Common myeloid progenitor, CD34-positive (primary cell): Measurements from ENCODE around the gene CNPY1.

ENCODE experiments used
- CTCF ChIA-PET: fragments of 350-600 bp; sonication (Branson Sonifier 250); formaldehyde crosslinking; loops from one replicate; lab custom pipeline; 2021; ENCODE audit warnings: antibody characterized with exemption; lab: Charles Lee
- POLR2A ChIA-PET: fragments of 350-600 bp; sonication (Branson Sonifier 250); formaldehyde crosslinking; loops from one replicate; lab custom pipeline; 2021; ENCODE audit warnings: antibody characterized with exemption; lab: Charles Lee
- DNase-seq, 3 donors: peaks; one replicate each; pipeline versions ENCODE4 v3.0.0 to v3.0.0-alpha.2; 2013
- H3K27ac ChIP-seq, 2 experiments: 1 replicate in 1 of 2; 2 replicates in 1 of 2; pipeline ENCODE4 v1.7.0; 2013; ENCODE audit warnings: inconsistent platforms in 2 of 2, low read length in 2 of 2, mild to moderate bottlenecking in 2 of 2, low read depth in 1 of 2, moderate library complexity in 1 of 2; ENCODE audit not compliant: severe bottlenecking in 2 of 2, insufficient read depth in 1 of 2, poor library complexity in 1 of 2
- H3K27me3 ChIP-seq, 5 experiments: replicated peaks in 2 of 5; 1 replicate in 3 of 5; 2 replicates in 2 of 5; pipeline versions ENCODE4 v1.6.1 to v1.7.0; 2013; ENCODE audit warnings: low read length in 4 of 5, mild to moderate bottlenecking in 2 of 5, moderate library complexity in 2 of 5, inconsistent platforms in 1 of 5; ENCODE audit not compliant: insufficient read depth in 5 of 5, control insufficient read depth in 4 of 5
- H3K36me3 ChIP-seq, 4 experiments: 1 replicate in 2 of 4; 2 replicates in 2 of 4; pipeline versions ENCODE4 v1.6.1 to v1.7.0; 2013; ENCODE audit warnings: low read length in 3 of 4, control low read depth in 1 of 4, mild to moderate bottlenecking in 1 of 4; ENCODE audit not compliant: control insufficient read depth in 4 of 4, insufficient read depth in 4 of 4
- H3K4me1 ChIP-seq, 4 experiments: 1 replicate in 3 of 4; 2 replicates in 1 of 4; pipeline versions ENCODE4 v1.6.1 to v1.7.1; 2013; ENCODE audit warnings: low read length in 3 of 4, mild to moderate bottlenecking in 3 of 4, control low read depth in 1 of 4, inconsistent platforms in 1 of 4, moderate library complexity in 1 of 4; ENCODE audit not compliant: control insufficient read depth in 4 of 4, insufficient read depth in 4 of 4; ENCODE audit errors: control extremely low read depth in 1 of 4
- H3K4me3 ChIP-seq, 7 experiments: 1 replicate in 4 of 7; 2 replicates in 3 of 7; pipeline versions ENCODE4 v1.5.1 to v1.7.0; 2013; ENCODE audit warnings: mild to moderate bottlenecking in 7 of 7, low read length in 6 of 7, moderate library complexity in 6 of 7, inconsistent platforms in 2 of 7, low read depth in 2 of 7, control low read depth in 1 of 7; ENCODE audit not compliant: insufficient read depth in 4 of 7, control insufficient read depth in 1 of 7; ENCODE audit errors: extremely low read depth in 1 of 7
- H3K9me3 ChIP-seq, 5 experiments: 1 replicate in 4 of 5; 2 replicates in 1 of 5; pipeline versions ENCODE4 v1.6.1 to v1.7.1; 2013; ENCODE audit warnings: low read length in 4 of 5, mild to moderate bottlenecking in 2 of 5, inconsistent platforms in 1 of 5, low read depth in 1 of 5, moderate library complexity in 1 of 5; ENCODE audit not compliant: control insufficient read depth in 4 of 5, insufficient read depth in 2 of 5; ENCODE audit errors: control extremely low read depth in 1 of 5
- WGBS: methylation state at CpG from one replicate; pipeline ENCODE4 v1.1.5; 2013; ENCODE audit not compliant: insufficient coverage; 5-methylcytosine and 5-hydroxymethylcytosine counted together

The CNPY1 gene

GRCh38 chr7:155560196-155560885 is 14.0 kb upstream of the CNPY1 start:
- Histone ChIP-seq H3K4me1 (no peaks in the 10 kb centered on the region), H3K27me3 (peaks cover 0 to 15% (median 4%) of the 10 kb centered on the region in 5 experiments), H3K36me3 (no peaks in the 10 kb centered on the region), H3K27ac (no peak overlapping the region), H3K9me3 (no peaks in the 10 kb centered on the region), H3K4me3 (no peak overlapping the region)
- CTCF ChIA-PET, result no interaction called here
- POLR2A ChIA-PET, result no interaction called here
- 84% methylated on average over 11 of the region's 21 CpGs for WGBS
- no peak for DNase-seq

DNA sequence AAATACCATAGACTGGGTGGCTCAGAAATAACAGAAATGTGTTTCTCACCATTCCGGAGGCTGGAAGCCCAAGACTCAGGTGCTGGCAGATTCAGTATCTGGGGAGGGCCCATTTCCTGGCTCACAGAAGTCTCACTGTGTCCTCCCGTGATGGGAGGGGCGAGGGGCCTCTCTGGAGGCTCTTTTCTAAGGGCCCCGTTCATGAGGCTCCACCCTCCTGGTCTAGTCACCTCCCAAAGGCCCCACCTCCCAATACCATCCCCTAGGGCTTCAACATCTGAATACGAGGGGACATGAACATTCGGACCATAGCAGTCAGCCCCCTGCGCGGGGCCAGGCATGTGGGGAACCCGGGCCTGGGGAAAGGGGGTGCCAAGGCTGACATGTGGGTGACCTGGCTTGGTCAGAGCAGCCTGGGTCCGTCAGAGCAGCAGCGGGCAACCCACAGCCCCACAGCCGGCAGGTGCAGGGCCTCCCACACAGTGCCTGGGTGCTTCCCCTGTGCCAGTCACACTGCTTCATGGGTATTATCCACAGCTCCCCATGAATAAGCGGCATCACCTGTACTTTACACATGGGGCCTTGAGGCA is 13.3 kb upstream of the CNPY1 start:
- POLR2A ChIA-PET, result no interaction called here
- no peaks in the 10 kb centered on the region for H3K4me1 ChIP-seq
- no peaks in the 10 kb centered on the region for H3K36me3 ChIP-seq
- no peak overlapping the region for H3K4me3 ChIP-seq
- no peak for DNase-seq
- H3K27me3 ChIP-seq, result peaks cover 0 to 19% (median 4%) of the 10 kb centered on the region in 5 experiments
- no peak overlapping the region for H3K27ac ChIP-seq
- CTCF ChIA-PET, result no interaction called here
- 92% methylated on average over 11 of the region's 13 CpGs for WGBS
- no peaks in the 10 kb centered on the region for H3K9me3 ChIP-seq

- 96% methylated on average over 13 of the region's 13 CpGs for WGBS
These were observed 12.6 kb upstream of the CNPY1 start for GRCh38 chr7:155558961-155559360.

GRCh38 chr7:155558351-155558750 is 12.0 kb upstream of the CNPY1 start:
- no peak for DNase-seq
- ChIA-PET CTCF (no interaction called here), POLR2A (no interaction called here)
- Histone ChIP-seq H3K4me3 (no peak overlapping the region), H3K27me3 (peaks cover 0 to 19% (median 4%) of the 10 kb centered on the region in 5 experiments), H3K36me3 (no peaks in the 10 kb centered on the region), H3K9me3 (peaks cover 0 to 4% (median 0%) of the 10 kb centered on the region in 5 experiments), H3K4me1 (no peaks in the 10 kb centered on the region), H3K27ac (no peak overlapping the region)
- 97% methylated on average over 7 of the region's 8 CpGs for WGBS

More at GRCh38 chr7:155558961-155559360, 12.6 kb upstream of the CNPY1 start:
- ChIA-PET POLR2A (no interaction called here), CTCF (no interaction called here)
- Histone ChIP-seq H3K9me3 (peaks cover 0 to under 1% (median 0%) of the 10 kb centered on the region in 5 experiments), H3K4me1 (no peaks in the 10 kb centered on the region), H3K27me3 (peaks cover 0 to 19% (median 4%) of the 10 kb centered on the region in 5 experiments), H3K27ac (no peak overlapping the region), H3K4me3 (no peak overlapping the region), H3K36me3 (no peaks in the 10 kb centered on the region)
- no peak for DNase-seq

DNA sequence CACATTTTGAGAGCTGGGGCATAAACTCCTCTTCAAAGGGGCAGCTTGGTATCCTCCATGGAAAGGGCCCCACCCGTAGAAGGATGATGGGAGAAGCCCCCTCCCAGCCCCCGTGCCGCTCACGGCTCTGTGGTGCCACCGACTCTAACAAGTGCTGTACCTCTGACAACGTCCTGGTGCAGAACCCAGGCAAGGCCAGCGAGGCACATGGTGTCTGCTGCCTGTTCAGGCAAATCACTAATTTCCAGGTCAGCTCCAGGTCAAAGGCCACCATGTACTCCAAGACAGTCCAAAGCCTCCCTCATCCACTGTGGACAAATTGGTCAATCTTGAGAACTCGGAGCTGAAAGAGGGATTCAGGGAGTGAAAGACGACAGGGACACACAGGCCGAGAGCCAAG is 11.4 kb upstream of the CNPY1 start:
- POLR2A ChIA-PET, result no interaction called here
- peaks cover 0 to 4% (median 0%) of the 10 kb centered on the region in 5 experiments for H3K9me3 ChIP-seq
- WGBS, result 97% methylated on average over 10 of the region's 10 CpGs
- H3K27ac ChIP-seq, result no peak overlapping the region
- H3K36me3 ChIP-seq, result no peaks in the 10 kb centered on the region
- no peaks in the 10 kb centered on the region for H3K4me1 ChIP-seq
- no peak for DNase-seq
- H3K4me3 ChIP-seq, result no peak overlapping the region
- peaks cover 0 to 19% (median 4%) of the 10 kb centered on the region in 5 experiments for H3K27me3 ChIP-seq
- CTCF ChIA-PET, result interaction anchor here (1.4 kb wide), 1 partner anchor 10 kb away, joined by 5 read pairs; no protein-coding TSS in a partner anchor

GRCh38 chr7:155556763-155557162 is 10.4 kb upstream of the CNPY1 start:
- POLR2A ChIA-PET, result no interaction called here
- WGBS, result 92% methylated on average over 8 of the region's 9 CpGs
- Histone ChIP-seq H3K4me1 (no peaks in the 10 kb centered on the region), H3K27ac (no peak overlapping the region), H3K9me3 (peaks cover 0 to 9% (median 0%) of the 10 kb centered on the region in 5 experiments), H3K4me3 (no peak overlapping the region), H3K36me3 (no peaks in the 10 kb centered on the region), H3K27me3 (peaks cover 0 to 19% (median 4%) of the 10 kb centered on the region in 5 experiments)
- no peak for DNase-seq
- CTCF ChIA-PET, result interaction anchor here (1.4 kb wide), 1 partner anchor 11 kb away, joined by 5 read pairs; no protein-coding TSS in a partner anchor

GRCh38 chr7:155555116-155555695 is 8.8 kb upstream of the CNPY1 start:
- no peak for DNase-seq
- Histone ChIP-seq H3K27me3 (peaks cover 0 to 12% (median 0%) of the 10 kb centered on the region in 5 experiments), H3K4me1 (no peaks in the 10 kb centered on the region), H3K9me3 (peaks cover 0 to 10% (median 0%) of the 10 kb centered on the region in 5 experiments), H3K27ac (no peak overlapping the region), H3K4me3 (no peak overlapping the region), H3K36me3 (no peaks in the 10 kb centered on the region)
- ChIA-PET POLR2A (no interaction called here), CTCF (interaction anchor here (1.1 kb wide), 1 partner anchor 15 kb away, joined by 3 read pairs; no protein-coding TSS in a partner anchor)
- WGBS, result 83% methylated on average over 33 of the region's 33 CpGs
